ENCODE results near the gene TMEM201.

The TMEM201 gene

DNA sequence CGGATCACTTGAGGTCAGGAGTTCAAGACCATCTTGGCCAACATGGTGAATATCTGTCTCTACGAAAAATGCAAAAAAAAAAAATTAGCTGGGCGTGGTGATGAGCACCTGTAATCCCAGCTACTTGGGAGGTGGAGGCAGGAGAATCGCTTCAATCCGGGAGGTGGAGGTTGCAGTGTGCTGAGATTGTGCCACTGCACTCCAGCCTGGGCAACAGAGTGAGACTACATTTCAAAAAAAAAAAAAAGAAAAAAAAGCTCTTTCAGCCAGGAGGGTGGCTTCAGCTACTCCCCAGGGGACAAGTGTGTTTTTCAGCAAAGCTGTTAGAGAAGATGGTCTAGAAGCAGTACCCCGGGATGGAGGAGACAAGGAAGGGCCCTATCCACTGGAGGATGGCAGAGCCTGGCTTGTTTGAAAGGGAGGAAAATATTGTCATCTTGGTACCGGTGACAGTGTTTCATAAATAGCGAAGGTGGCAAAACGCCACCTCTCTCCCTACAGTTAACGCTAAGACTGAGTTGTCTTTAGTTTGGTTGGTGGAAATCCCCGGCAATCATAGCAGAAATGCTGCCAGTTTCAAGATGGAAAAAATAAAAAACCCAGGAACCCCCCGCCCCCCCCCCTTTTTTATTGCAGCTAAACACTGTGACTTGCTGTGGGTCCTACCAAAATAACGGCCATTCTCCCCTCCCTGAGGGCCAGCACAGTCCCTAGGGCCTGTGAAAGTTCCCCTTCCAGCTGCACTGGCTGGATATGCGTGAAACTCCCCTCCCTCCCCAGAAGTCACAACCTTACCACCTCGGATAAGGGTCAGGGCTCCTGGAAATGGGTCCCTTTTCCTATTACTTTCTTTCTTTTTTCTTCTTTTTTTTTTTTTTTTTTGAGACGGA lies 66.4 kb downstream of the TMEM201 start:
- peak in 3 of 5 donors; percentile 29 to 72 (median 38) for DNase-seq

DNA sequence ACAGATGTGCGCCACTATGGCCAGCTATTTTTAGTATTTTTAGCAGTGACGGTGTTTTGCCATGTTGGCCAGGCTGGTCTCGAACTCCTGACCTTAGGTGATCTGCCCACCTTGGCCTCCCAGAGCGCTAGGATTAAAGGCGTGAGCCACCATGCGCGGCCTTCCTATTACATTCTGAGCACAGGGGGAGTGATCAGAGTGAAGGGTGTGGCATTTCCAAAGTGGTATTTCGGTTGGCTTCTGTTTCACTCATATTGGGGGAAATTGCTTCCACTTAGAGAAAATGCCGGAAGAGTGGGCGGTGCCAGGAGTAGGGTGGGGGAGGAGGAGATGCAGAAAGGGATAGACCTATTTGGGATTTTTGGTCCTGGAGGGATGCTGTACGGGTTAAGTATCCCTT lies 67.1 kb downstream of the TMEM201 start:
- no peak for DNase-seq

DNA sequence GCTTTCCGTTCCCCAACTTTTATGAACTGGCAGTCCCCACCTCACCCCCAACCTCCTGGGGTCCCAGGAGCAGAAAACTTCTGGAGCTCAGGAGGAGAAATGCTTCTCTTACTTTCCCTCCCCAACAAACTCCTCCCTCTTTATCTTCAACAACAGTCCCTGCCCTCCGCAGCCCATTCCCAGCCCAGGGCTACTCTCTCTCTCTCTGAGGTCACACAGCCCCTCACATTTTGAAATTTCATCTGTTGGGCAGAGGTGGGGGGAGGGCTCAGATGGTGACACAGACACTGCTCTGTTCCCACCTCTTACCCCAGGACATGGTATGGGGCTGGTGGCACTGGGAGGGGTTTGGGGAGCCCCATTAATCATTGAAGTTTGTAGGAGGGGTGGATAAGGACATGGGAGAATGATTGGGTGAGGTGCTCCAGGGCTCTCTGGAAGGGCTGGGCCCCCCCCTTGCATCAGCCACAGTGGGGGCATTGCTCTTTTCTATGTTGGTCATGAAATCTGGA lies 68.9 kb downstream of the TMEM201 start:
- no peak for DNase-seq

DNA sequence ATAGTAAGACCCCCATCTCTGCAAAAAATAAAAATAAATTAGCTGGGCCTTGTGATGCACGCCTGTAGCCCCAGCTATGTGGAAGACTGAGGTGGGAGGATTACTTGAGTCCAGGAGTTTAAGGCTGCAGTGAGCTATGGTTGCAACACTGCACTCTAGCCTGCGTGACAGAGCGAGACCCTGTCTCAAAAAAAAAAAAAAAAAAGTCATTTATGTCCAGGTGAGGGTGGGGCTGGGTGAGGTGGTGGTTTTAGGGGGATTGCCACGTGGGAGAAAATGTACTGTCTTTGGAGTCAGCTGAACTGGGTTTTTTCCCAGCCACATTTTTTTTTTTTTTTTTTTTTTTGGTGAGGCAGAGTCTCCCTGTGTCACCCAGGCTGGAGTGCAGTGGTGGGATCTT lies 69.5 kb downstream of the TMEM201 start:
- no peak for DNase-seq

DNA sequence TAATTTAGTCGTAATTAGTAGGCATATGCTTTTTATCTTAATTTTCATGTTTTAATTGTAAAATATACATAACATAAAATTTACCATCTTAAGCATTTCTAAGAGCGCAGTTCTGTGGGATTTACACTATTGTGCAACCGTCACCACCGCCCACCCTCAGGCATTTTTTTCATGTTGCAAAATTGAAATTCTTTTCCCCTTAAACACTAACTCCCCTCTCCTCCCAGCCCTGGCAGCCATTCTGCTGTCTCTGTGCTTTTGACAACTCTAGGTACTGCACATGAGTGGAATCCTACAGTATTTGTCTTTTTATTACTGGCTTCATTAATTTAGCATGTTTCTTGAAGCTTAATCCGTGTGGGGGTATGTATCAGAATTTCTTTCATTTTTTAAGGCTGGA lies 70.6 kb downstream of the TMEM201 start:
- DNase-seq: no peak

DNA sequence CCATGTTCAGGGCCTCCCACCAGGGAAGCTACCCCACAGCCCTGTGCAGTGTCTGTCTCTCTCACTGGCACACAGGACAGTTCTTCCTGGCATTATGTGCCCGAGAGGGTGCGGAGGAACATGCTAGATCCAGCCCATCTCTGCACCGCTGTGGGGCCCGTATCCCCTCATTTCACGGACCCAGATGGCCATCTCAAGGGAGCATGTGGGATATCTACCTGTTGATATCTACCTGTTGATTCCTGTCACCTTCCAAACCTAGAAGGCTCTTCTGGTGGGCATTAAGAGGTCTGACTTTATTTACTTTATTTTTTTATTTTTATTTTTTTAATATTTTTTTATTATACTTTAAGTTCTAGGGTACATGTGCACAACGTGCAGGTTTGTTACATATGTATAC lies 74.5 kb downstream of the TMEM201 start:
- no peak for DNase-seq

Measured in T-helper 1 cell (primary cell).